WTC11 (cell line): ENCODE data around the gene TCF12.

Experiments
- ETV6 ChIP-seq: sonication (generic); formaldehyde crosslinking; IDR thresholded peaks from 2 replicates; pipeline ENCODE4 v1.8.1; 2022; ENCODE audit warnings: mild to moderate bottlenecking, missing genetic modification reagents
- FOXJ3 ChIP-seq: sonication (generic); formaldehyde crosslinking; IDR thresholded peaks from 2 replicates; pipeline ENCODE4 v1.9.0; 2021; ENCODE audit warnings: missing genetic modification reagents, mild to moderate bottlenecking, borderline replicate concordance
- FOXP1 ChIP-seq: sonication (generic); formaldehyde crosslinking; IDR thresholded peaks from 2 replicates; pipeline ENCODE4 v1.8.0; 2022; ENCODE audit warnings: missing genetic modification reagents, mild to moderate bottlenecking, moderate library complexity, borderline replicate concordance
- ZNF423 ChIP-seq: fragments of 250-450 bp; sonication (Bioruptor Pico); IDR thresholded peaks from 2 replicates; pipeline ENCODE4 v2.1.2; 2022; ENCODE audit warnings: mild to moderate bottlenecking, moderate library complexity
- TF ChIP-seq, protein P1 (sequence below): fragments of 200-600 bp; IDR thresholded peaks from 2 replicates; pipeline ENCODE4 v1.8.0; 2022; ENCODE audit warnings: antibody characterized with exemption
- TF ChIP-seq, protein P2 (sequence below): sonication (generic); formaldehyde crosslinking; IDR thresholded peaks from 2 replicates; pipeline ENCODE4 v1.8.1; 2022; ENCODE audit warnings: low read depth, missing genetic modification reagents, borderline replicate concordance
- TF ChIP-seq, protein P3 (sequence below): fragments of 250-450 bp; sonication (Bioruptor Pico); IDR thresholded peaks from 2 replicates; pipeline ENCODE4 v1.9.0; 2021; ENCODE audit warnings: mild to moderate bottlenecking, borderline replicate concordance

DNA sequence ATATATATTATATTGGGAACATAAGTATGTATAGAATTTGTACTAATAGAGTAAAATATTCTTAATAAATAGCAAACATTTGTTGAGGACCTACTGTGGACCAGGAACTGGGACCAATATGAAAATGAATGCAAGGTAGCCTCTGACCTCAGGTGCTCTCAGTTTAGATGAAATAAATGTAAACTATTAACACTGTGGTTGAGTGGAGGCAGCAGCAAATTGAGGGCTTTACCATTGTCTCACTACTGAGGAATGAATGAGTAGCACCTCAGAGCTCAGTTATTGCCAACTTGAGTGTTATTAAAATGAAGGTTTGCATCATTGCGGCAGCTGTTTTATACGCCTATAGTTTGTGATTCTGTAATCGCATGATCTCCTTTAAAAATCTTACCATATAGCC, 366.9 kb downstream of the TCF12 start:
- TF ChIP-seq ETV6 (CRISPR knock-in tag) = no peak
- no peak for TF ChIP-seq ZNF423 (CRISPR knock-in tag)
- TF ChIP-seq, protein P1, sequence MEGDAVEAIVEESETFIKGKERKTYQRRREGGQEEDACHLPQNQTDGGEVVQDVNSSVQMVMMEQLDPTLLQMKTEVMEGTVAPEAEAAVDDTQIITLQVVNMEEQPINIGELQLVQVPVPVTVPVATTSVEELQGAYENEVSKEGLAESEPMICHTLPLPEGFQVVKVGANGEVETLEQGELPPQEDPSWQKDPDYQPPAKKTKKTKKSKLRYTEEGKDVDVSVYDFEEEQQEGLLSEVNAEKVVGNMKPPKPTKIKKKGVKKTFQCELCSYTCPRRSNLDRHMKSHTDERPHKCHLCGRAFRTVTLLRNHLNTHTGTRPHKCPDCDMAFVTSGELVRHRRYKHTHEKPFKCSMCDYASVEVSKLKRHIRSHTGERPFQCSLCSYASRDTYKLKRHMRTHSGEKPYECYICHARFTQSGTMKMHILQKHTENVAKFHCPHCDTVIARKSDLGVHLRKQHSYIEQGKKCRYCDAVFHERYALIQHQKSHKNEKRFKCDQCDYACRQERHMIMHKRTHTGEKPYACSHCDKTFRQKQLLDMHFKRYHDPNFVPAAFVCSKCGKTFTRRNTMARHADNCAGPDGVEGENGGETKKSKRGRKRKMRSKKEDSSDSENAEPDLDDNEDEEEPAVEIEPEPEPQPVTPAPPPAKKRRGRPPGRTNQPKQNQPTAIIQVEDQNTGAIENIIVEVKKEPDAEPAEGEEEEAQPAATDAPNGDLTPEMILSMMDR = no peak
- TF ChIP-seq FOXJ3 (CRISPR knock-in tag) = no peak
- TF ChIP-seq, protein P2, sequence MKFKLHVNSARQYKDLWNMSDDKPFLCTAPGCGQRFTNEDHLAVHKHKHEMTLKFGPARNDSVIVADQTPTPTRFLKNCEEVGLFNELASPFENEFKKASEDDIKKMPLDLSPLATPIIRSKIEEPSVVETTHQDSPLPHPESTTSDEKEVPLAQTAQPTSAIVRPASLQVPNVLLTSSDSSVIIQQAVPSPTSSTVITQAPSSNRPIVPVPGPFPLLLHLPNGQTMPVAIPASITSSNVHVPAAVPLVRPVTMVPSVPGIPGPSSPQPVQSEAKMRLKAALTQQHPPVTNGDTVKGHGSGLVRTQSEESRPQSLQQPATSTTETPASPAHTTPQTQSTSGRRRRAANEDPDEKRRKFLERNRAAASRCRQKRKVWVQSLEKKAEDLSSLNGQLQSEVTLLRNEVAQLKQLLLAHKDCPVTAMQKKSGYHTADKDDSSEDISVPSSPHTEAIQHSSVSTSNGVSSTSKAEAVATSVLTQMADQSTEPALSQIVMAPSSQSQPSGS (CRISPR knock-in tag) = no peak
- TF ChIP-seq FOXP1 = no peak
- TF ChIP-seq, protein P3, sequence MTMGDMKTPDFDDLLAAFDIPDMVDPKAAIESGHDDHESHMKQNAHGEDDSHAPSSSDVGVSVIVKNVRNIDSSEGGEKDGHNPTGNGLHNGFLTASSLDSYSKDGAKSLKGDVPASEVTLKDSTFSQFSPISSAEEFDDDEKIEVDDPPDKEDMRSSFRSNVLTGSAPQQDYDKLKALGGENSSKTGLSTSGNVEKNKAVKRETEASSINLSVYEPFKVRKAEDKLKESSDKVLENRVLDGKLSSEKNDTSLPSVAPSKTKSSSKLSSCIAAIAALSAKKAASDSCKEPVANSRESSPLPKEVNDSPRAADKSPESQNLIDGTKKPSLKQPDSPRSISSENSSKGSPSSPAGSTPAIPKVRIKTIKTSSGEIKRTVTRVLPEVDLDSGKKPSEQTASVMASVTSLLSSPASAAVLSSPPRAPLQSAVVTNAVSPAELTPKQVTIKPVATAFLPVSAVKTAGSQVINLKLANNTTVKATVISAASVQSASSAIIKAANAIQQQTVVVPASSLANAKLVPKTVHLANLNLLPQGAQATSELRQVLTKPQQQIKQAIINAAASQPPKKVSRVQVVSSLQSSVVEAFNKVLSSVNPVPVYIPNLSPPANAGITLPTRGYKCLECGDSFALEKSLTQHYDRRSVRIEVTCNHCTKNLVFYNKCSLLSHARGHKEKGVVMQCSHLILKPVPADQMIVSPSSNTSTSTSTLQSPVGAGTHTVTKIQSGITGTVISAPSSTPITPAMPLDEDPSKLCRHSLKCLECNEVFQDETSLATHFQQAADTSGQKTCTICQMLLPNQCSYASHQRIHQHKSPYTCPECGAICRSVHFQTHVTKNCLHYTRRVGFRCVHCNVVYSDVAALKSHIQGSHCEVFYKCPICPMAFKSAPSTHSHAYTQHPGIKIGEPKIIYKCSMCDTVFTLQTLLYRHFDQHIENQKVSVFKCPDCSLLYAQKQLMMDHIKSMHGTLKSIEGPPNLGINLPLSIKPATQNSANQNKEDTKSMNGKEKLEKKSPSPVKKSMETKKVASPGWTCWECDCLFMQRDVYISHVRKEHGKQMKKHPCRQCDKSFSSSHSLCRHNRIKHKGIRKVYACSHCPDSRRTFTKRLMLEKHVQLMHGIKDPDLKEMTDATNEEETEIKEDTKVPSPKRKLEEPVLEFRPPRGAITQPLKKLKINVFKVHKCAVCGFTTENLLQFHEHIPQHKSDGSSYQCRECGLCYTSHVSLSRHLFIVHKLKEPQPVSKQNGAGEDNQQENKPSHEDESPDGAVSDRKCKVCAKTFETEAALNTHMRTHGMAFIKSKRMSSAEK = no peak
